ENCODE results near the gene ATP13A5.

The ATP13A5 gene

DNA sequence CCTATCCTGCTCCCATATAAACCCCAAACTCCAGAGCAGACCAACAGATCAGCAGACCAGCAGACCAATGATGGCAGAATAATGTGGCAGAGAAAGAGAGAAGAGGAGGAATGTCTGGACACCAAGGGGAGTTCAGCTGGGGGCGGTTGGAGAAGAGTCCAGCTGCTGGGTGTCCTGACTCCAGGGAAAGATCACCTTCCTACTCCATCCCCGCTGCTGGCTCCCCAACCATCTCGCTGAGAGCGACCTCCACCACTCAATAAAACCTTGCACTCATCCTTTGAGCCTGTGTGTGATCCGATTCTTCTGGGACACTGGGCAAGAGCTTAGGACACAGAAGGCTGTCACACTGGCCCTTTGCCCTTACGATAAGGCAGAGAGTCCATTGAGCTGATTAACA lies 150.3 kb downstream of the ATP13A5 start:
- intact Hi-C loops (cut with micrococcal nuclease) = no loop called here
- Mint-ChIP-seq H3K27me3 (no peaks in the 10 kb centered on the region), H3K36me3 (ENCODE audit: low read depth) (no peaks in the 10 kb centered on the region), H3K27ac (no peak overlapping the region), H3K4me1 (ENCODE audit: low read depth) (no peaks in the 10 kb centered on the region), H3K9me3 (no peaks in the 10 kb centered on the region), H3K4me3 (no peak overlapping the region)

DNA sequence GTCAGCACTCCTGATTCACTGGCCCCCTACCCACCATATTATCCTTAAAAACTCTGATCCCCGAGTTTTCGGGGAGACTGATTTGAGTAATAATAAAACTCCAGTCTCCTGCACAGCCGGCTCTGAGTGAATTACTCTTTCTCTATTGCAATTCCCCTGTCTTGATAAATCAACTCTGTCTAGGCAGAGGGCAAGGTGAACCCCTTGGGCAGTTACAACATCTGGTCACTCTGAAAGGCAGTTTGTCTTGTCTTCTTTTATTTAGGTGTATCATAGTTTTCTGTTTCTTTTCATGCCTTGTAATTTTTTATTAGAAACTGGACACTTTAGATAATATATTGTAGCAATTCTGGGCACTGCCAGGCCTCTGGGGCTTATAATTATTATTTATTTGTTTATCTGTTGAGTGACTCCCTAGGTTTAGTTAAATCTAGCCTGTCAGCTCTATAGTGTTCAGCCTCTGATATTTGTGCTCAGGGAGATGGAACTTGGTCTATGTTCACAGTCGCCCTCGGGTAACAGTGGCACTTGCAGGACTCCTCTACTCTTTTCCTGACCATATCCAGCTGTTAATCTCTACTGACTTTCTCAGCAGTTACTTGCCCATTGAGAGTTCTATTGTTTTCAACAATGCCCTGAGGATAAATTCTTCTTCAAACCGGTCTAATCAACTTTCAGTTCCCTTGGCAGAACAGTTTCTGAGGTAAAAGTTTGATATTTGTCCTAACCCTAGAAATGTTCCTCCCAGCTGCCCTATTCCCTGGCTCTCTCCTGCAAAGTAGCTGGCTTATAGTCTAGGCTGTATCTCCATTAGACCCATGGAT lies 153.0 kb downstream of the ATP13A5 start:
- no peaks in the 10 kb centered on the region for H3K36me3 Mint-ChIP-seq (ENCODE audit: low read depth)

More for the DNA sequence above, 153.0 kb downstream of the ATP13A5 start:
- Mint-ChIP-seq H3K27ac (no peak overlapping the region), H3K4me1 (ENCODE audit: low read depth) (no peaks in the 10 kb centered on the region), H3K27me3 (peaks cover 1% of the 10 kb centered on the region), H3K9me3 (no peaks in the 10 kb centered on the region), H3K4me3 (no peak overlapping the region)
- intact Hi-C loops (cut with micrococcal nuclease) = no loop called here
